Measurements from ENCODE around the gene EIF5A2. TPM values are rescaled to one million over a fixed set of nuclear protein-coding genes. Genes with fewer than 3 reads are reported as not detected.

Gene EIF5A2
- total and polyA plus RNA-seq, 7 donors = 0.46 to 4.0 (median 1.9) TPM

- intact Hi-C loops (cut with DNase I) = no loop called here
- H3K36me3 ChIP-seq (ENCODE audit: insufficient read depth in 1 of 2, low read depth in 1 of 2) = no peaks in the 10 kb centered on the region
- no peak for ATAC-seq
- H3K4me3 ChIP-seq = no peak overlapping the region
- 68 to 75% (median 73%) methylated on average over 4 of the region's 4 CpGs for WGBS, 3 donors
- TF ChIP-seq, protein P1, sequence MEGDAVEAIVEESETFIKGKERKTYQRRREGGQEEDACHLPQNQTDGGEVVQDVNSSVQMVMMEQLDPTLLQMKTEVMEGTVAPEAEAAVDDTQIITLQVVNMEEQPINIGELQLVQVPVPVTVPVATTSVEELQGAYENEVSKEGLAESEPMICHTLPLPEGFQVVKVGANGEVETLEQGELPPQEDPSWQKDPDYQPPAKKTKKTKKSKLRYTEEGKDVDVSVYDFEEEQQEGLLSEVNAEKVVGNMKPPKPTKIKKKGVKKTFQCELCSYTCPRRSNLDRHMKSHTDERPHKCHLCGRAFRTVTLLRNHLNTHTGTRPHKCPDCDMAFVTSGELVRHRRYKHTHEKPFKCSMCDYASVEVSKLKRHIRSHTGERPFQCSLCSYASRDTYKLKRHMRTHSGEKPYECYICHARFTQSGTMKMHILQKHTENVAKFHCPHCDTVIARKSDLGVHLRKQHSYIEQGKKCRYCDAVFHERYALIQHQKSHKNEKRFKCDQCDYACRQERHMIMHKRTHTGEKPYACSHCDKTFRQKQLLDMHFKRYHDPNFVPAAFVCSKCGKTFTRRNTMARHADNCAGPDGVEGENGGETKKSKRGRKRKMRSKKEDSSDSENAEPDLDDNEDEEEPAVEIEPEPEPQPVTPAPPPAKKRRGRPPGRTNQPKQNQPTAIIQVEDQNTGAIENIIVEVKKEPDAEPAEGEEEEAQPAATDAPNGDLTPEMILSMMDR (IDR thresholded peaks at IDR 0.05) = no peak
- no peak for DNase-seq
- H3K9me3 ChIP-seq = no peaks in the 10 kb centered on the region
- no peaks in the 10 kb centered on the region for H3K27me3 ChIP-seq (ENCODE audit: insufficient read depth in 3 of 3, low read length in 2 of 3)
- no peaks in the 10 kb centered on the region for H3K4me1 ChIP-seq
- no peak overlapping the region for H3K27ac ChIP-seq
These were observed 10.3 kb upstream of the EIF5A2 start for GRCh38 chr3:170918715-170919114.

DNA sequence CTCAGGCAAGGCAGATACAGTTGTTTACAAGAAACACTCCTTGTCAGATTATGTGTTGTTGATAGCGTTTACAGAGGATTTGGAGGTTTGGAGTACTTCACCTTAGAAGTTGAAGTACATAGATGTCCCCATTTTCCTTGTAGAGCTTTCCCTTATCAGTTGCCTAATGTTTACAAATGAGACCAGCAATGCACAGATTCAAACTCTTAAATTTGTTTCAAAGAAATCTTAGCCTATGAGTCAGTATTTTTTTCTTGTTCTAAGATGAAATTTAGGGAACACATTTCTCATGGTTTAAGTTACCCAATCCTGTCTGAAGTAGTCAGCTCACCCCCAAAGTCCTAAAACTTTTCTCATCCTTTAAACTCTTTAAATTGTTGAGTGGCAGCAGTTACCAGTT is 6.3 kb upstream of the EIF5A2 start:
- peaks cover 5% of the 10 kb centered on the region for H3K9me3 ChIP-seq
- TF ChIP-seq, protein P1 (IDR thresholded peaks at IDR 0.05) = no peak
- intact Hi-C loops (cut with DNase I) = no loop called here
- no peaks in the 10 kb centered on the region for H3K4me1 ChIP-seq
- H3K27me3 ChIP-seq (ENCODE audit: insufficient read depth in 3 of 3, low read length in 2 of 3) = no peaks in the 10 kb centered on the region
- no peak overlapping the region for H3K27ac ChIP-seq
- 71 to 82% (median 72%) methylated on average over 1 of the region's 1 CpG for WGBS, 3 donors
- no peaks in the 10 kb centered on the region for H3K36me3 ChIP-seq (ENCODE audit: insufficient read depth in 1 of 2, low read depth in 1 of 2)
- ATAC-seq (no peak), DNase-seq (no peak)
- H3K4me3 ChIP-seq = no peak overlapping the region

DNA sequence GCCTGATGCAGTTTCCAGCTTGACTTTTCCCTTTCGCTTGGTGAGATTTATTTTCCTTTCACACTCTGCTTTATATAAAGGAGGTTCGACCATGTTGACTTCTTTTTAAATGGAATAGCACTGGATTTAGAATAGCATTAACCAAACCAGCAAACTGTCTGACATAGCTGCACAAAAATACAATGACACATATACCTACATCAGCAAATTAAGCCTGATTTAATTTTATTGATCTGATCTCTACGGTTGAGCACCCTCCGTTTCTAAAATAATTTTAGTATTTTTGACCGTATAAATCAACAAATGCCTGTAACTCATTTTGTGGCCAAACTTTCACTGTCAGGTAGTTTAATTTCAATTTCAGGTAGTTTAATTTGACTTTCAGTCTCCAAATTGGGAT is 5.8 kb upstream of the EIF5A2 start:
- intact Hi-C loops (cut with DNase I) = no loop called here
- no peaks in the 10 kb centered on the region for H3K4me1 ChIP-seq
- H3K36me3 ChIP-seq (ENCODE audit: insufficient read depth in 1 of 2, low read depth in 1 of 2) = no peaks in the 10 kb centered on the region
- H3K9me3 ChIP-seq = peaks cover 5% of the 10 kb centered on the region
- TF ChIP-seq, protein P1 (IDR thresholded peaks at IDR 0.05) = no peak
- ATAC-seq (no peak), DNase-seq (no peak)
- 81 to 86% (median 83%) methylated on average over 5 of the region's 5 CpGs for WGBS, 3 donors
- no peak overlapping the region for H3K4me3 ChIP-seq
- H3K27ac ChIP-seq = no peak overlapping the region
- no peaks in the 10 kb centered on the region for H3K27me3 ChIP-seq (ENCODE audit: insufficient read depth in 3 of 3, low read length in 2 of 3)

GRCh38 chr3:170911051-170911450 is 2.6 kb upstream of the EIF5A2 start:
- H3K27ac ChIP-seq = no peak overlapping the region
- peaks cover 9% of the 10 kb centered on the region for H3K9me3 ChIP-seq
- no peak overlapping the region for H3K4me3 ChIP-seq
- TF ChIP-seq, protein P1 (IDR thresholded peaks at IDR 0.05) = no peak
- ATAC-seq (no peak), DNase-seq (no peak)
- no peaks in the 10 kb centered on the region for H3K36me3 ChIP-seq (ENCODE audit: insufficient read depth in 1 of 2, low read depth in 1 of 2)
- WGBS, 3 donors = 91 to 99% (median 93%) methylated on average over 3 of the region's 3 CpGs
- no peaks in the 10 kb centered on the region for H3K4me1 ChIP-seq
- peaks cover 0 to 20% (median 0%) of the 10 kb centered on the region in 3 donors for H3K27me3 ChIP-seq (ENCODE audit: insufficient read depth in 3 of 3, low read length in 2 of 3)
- intact Hi-C loops (cut with DNase I) = no loop called here

GRCh38 chr3:170910542-170910941 is 2.1 kb upstream of the EIF5A2 start:
- no peak overlapping the region for H3K27ac ChIP-seq
- intact Hi-C loops (cut with DNase I) = no loop called here
- H3K9me3 ChIP-seq = peaks cover 9% of the 10 kb centered on the region
- peaks cover 0 to 22% (median 0%) of the 10 kb centered on the region in 3 donors for H3K27me3 ChIP-seq (ENCODE audit: insufficient read depth in 3 of 3, low read length in 2 of 3)
- no peak overlapping the region for H3K4me3 ChIP-seq
- H3K36me3 ChIP-seq (ENCODE audit: insufficient read depth in 1 of 2, low read depth in 1 of 2) = no peaks in the 10 kb centered on the region
- no peaks in the 10 kb centered on the region for H3K4me1 ChIP-seq
- DNase-seq (no peak), ATAC-seq (no peak)
- TF ChIP-seq, protein P1 (IDR thresholded peaks at IDR 0.05) = no peak
